EH (cell line): Measurements from ENCODE around the gene PRR19.
A peak's percentile ranks its signal among the peaks of the same experiment; 100 is the strongest.

Source experiments
- DNase-seq: peaks from one replicate; pipeline ENCODE4 v3.0.0-alpha.2; 2015; ENCODE audit warnings: low read depth

The PRR19 gene

DNA sequence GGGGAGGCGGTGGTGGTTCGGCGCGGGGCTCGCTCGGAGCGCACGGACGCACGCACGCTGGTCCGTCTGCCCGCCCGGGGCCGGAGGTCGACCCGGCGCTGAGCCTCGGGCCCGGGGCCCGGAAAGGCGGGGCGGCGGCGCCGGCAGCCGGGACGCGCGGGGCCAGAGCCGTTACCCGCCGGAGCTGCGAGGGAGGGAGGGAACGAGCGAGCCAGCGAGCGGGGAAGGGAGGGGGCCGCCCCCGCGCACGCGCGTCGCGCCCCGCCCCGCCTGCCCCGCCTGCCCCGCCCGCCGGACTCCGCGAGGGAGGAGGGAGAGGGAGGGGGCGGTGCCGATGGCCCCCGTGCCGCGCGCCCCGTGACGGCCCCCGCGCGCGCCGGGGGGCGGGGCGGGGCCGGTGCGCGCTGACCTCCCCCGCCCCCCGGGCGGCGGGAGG lies 17.8 kb upstream of the PRR19 start:
- DNase-seq: peak; percentile 83

- DNase-seq: no peak
Measured at GRCh38 chr19:42284591-42285341, 17.2 kb upstream of the PRR19 start.

- DNase-seq: no peak
Measured at GRCh38 chr19:42285541-42285941, 16.4 kb upstream of the PRR19 start.

DNA sequence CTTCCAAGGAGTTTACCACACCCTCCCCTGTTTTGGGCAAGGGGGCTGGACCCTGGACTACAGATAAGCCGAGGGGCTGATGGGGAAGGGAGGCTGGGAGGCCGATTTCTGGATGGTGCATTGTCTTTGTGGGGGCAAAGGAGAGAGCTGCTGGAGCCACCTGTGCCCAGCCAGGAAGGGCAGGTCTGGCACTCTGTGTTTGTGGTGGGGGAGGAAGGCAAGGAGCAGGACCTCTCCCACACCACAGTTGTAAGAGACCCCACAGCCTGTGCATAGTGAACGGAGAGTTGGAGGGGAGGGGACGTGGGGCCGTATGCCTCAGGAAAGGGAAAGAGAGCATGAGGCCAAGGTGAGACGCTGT lies 16.0 kb upstream of the PRR19 start:
- no peak for DNase-seq

DNA sequence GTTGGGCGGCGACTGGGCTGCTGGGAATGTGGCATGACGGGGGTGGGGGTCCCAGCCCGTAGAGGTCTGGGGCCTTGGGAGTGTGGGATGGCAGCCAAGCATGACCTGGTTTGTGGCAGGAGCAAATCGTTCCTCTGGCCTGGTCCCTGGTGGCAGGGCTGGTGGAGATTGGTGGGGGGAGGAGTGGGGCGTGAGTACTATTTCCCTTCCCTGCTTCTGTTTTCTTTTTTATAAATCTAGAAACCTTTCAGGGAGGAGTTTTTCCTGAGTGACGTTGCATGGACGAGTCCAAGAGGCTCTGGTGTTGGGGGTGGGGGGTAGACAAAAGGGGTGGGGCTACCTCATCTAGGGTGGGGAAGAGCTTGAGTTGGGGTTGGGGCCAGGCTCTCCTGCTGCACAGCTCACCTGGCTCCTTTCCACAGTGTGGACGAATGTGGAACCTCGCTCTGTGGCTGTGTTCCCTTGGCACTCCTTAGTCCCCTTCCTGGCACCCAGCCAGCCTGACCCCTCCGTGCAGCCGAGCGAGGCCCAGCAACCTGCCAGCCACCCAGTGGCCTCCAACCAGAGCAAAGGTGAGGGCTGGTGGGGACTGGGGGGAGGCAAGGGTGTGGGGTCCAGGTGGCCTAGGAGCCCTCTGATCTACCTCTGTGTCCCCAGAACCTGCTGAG lies 15.4 kb upstream of the PRR19 start:
- DNase-seq: peak; percentile 26

DNA sequence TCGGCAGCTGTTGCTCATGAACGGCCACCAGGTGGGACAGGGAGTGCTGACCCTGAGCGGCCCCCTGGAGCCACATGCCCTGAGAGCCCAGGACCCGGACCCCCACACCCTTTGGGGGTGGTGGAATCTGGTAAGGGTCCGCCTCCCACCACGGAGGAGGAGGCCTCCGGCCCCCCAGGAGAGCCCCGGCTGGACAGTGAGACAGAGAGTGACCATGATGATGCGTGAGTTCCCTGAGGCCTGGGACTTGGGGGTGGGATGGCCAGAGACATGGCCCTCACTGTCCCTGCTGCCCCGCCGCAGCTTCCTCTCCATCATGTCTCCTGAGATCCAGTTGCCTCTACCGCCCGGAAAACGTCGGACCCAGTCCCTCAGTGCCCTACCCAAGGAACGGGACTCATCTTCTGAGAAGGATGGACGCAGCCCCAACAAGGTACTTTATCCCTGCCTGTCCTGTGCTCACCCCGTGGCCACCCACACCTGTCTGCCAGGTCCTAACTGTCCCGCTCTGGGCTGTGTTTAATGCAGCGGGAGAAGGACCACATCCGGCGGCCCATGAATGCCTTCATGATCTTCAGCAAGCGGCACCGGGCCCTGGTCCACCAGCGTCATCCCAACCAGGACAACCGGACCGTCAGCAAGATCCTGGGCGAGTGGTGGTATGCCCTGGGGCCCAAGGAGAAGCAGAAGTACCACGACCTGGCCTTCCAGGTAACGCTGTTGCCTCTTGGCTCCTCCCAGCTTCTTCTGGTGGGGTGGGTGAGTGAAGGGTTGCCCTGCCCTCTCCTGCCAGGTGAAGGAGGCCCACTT lies 14.7 kb upstream of the PRR19 start:
- no peak for DNase-seq

DNA sequence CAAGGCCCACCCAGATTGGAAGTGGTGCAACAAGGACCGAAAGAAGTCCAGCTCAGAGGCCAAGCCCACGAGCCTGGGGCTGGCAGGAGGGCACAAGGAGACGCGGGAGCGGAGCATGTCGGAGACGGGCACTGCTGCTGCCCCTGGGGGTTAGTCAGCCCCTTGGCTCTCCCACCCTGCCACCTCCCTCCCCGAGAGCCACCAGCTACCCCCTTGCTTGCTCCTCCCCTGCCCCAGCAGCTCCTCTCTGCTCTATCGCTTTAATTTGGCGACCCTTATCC lies 14.2 kb upstream of the PRR19 start:
- DNase-seq: no peak

- no peak for DNase-seq
Measured at GRCh38 chr19:42288387-42288786, 13.5 kb upstream of the PRR19 start.

GRCh38 chr19:42288881-42289555 lies 12.9 kb upstream of the PRR19 start:
- DNase-seq: no peak

DNA sequence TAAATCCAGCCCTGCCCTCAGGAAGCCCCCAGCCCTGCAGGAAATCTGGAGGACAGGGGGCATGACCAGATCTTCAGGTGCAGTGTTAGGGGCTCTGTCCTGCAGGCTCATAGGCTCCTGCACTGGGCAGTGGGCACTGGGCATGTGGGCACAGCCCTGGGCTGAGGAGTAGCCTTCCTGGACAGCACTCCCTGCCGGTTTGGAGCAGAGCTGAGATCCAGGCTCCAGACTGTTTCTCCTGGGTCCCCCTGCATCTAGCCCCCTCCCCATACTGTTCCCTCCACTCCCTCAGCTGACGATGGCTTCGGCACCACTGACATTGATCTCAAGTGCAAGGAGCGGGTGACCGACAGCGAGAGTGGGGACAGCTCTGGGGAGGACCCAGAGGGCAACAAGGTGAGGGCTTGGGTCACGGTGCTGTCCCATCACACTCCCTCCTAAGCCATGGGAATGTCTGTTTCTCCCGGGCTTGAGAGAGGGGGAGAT lies 12.3 kb upstream of the PRR19 start:
- DNase-seq: no peak

GRCh38 chr19:42290136-42290522 lies 11.8 kb upstream of the PRR19 start:
- no peak for DNase-seq

GRCh38 chr19:42290523-42291434 lies 11.2 kb upstream of the PRR19 start:
- peak; percentile 37 for DNase-seq

GRCh38 chr19:42291435-42291810 lies 10.5 kb upstream of the PRR19 start:
- no peak for DNase-seq

- no peak for DNase-seq
Measured at GRCh38 chr19:42292042-42292960, 9.6 kb upstream of the PRR19 start.

GRCh38 chr19:42292963-42293362 lies 9.0 kb upstream of the PRR19 start:
- no peak for DNase-seq

GRCh38 chr19:42293540-42293939 lies 8.4 kb upstream of the PRR19 start:
- no peak for DNase-seq

DNA sequence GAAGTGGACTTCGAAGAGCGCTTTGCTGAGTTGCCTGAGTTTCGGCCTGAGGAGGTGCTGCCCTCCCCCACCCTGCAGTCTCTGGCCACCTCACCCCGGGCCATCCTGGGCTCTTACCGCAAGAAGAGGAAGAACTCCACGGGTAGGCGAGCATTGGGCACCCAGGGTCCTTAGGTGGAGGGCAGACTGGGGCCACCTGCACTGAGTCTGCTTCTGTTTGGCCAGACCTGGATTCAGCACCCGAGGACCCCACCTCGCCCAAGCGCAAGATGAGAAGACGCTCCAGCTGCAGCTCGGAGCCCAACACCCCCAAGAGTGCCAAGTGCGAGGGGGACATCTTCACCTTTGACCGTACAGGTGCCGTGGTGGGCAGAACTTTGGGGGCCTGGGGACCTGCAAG lies 8.0 kb upstream of the PRR19 start:
- no peak for DNase-seq

- no peak for DNase-seq
Measured at GRCh38 chr19:42294471-42295137, 7.3 kb upstream of the PRR19 start.

DNA sequence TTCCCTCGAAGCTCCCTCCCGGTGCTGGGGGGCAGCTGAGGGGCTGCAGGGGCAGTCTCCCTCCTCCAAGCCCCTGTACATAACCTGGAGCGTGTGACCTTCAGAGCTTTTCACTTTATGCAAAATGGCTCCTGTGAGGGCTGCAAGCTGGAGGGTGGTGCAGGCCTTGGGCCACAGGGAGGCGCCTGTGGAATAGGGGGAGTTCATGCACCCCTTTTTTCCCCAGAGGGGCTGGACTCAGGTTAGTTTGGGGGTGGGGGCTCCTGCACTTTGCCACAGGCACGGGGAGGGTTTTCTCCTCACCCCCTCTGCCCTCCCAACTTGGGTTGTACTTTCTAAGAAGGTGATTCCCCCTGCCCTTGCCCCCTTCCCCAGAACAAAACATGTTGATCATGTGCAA lies 6.6 kb upstream of the PRR19 start:
- no peak for DNase-seq
